Glomerular visceral epithelial cell (primary cell): ENCODE data around the gene SRSF11.
"Not testable (repeated sequence)": the region's sequence is repeated elsewhere in the genome, so short reads cannot be mapped to it uniquely, and the experiment has no call there.

Experiments used
- DNase-seq: peaks from one replicate; pipeline ENCODE4 v3.0.0-alpha.2; 2016; ENCODE audit errors: extremely low spot score

The SRSF11 gene, protein sequence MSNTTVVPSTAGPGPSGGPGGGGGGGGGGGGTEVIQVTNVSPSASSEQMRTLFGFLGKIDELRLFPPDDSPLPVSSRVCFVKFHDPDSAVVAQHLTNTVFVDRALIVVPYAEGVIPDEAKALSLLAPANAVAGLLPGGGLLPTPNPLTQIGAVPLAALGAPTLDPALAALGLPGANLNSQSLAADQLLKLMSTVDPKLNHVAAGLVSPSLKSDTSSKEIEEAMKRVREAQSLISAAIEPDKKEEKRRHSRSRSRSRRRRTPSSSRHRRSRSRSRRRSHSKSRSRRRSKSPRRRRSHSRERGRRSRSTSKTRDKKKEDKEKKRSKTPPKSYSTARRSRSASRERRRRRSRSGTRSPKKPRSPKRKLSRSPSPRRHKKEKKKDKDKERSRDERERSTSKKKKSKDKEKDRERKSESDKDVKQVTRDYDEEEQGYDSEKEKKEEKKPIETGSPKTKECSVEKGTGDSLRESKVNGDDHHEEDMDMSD

GRCh38 chr1:70221238-70222121 lies at the start of gene SRSF11:
SRSF11 (plus strand) TSS chr1:70221380; CDS start chr1:70221637, 257 bp downstream.
- peak; percentile 96 for DNase-seq

GRCh38 chr1:70171512-70171911 lies 49.7 kb upstream of the SRSF11 start:
- DNase-seq, result no peak

DNA sequence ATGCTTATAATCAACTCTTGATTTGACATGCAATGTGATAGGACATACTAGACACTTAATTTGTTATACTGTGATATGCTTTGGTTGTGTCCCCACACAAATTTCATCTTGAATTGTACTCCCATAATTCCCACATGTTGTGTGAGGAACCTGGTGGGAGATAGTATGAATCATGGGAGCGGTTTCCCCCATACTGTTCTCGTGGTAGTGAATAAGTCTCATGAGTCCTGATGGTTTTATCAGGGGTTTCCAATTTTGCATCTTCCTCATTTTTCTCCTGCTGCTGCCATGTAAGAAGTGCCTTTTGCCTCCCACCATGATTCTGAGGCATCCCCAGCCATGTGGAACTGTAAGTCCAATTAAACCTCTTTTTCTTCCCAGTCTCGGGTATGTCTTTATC lies 36.0 kb upstream of the SRSF11 start:
- not testable (repeated sequence) for DNase-seq

GRCh38 chr1:70188522-70188921 lies 32.7 kb upstream of the SRSF11 start:
- DNase-seq, result no peak

GRCh38 chr1:70190180-70190579 lies 31.0 kb upstream of the SRSF11 start:
- DNase-seq, result no peak

GRCh38 chr1:70192446-70192845 lies 28.7 kb upstream of the SRSF11 start:
- not testable (repeated sequence) for DNase-seq

GRCh38 chr1:70194601-70195000 lies 26.6 kb upstream of the SRSF11 start:
- DNase-seq, result no peak

GRCh38 chr1:70195342-70195741 lies 25.8 kb upstream of the SRSF11 start:
- no peak for DNase-seq

DNA sequence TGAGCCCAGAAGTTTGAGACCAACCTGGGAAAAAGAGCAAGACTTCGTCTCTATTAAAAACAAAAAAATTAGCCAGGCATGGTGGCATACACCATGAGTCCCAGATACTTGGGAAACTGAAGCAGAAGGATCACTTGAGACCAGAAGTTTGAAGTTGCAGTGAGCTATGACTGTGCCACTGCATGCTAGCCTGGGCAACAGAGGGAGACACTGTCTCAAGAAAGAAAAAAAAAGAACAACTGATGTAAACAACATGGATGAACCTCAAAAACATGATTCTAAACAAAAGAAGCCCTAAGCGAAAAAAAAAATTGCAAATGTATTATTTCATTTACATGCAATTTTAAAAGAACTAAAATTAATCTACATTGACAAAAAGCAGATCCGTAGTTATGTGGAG lies 24.8 kb upstream of the SRSF11 start:
- DNase-seq, result no peak

DNA sequence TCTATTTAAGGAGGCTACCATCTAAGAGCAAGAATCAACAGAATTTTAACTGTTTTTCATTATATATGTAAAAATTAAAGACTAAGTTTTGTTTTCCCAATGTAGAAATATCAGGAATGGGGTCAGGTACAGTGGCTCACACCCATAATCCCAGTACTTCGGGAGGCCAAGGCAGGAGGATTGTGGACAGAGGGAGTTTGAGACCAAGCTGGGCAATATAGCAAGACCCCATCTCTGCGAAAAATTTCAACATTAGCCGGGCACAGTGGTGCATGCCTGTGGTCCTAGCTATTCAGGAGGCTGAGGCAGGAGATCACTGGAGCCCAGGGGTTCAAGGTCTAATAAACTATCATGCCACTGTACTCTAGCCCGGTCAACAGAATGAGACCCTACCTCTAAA lies 21.1 kb upstream of the SRSF11 start:
- no peak for DNase-seq

- no peak for DNase-seq
These were observed 18.9 kb upstream of the SRSF11 start for GRCh38 chr1:70202173-70202758.

DNA sequence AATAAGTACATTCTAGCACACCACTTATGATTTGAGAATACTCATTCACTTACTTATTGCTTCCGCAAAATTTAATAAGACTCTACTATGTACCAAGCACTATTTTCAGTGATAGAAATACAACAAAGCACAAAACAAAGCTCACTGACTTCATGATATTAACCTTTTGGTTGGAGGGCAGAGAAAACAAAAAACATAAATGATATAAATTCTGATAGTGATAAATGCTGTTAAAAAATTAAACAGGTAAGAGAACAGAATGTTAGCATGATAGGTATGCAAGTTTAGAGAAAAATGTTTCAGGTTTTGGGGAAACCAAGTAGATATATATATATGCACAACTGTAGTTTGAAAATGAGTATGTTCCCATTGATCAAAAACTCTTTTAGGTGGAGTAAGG lies 17.0 kb upstream of the SRSF11 start:
- no peak for DNase-seq

DNA sequence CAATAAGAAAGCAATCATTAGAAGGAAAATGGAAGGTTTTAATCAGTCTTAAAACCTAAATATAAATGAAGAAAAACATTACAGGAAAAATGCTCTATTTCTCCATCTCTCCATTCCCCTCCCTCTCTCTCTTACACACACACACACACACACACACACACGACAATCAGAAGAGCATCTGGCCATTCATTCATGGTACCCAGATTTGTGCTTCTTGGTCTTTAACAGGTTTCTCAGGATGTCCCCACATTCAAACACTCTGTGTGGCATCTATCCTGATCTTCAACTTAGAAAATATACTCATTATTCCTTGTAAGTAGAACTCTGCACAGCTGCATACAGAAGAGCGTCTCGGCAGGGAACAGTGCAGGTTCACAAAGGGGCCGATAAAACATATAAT lies 16.6 kb upstream of the SRSF11 start:
- no peak for DNase-seq

DNA sequence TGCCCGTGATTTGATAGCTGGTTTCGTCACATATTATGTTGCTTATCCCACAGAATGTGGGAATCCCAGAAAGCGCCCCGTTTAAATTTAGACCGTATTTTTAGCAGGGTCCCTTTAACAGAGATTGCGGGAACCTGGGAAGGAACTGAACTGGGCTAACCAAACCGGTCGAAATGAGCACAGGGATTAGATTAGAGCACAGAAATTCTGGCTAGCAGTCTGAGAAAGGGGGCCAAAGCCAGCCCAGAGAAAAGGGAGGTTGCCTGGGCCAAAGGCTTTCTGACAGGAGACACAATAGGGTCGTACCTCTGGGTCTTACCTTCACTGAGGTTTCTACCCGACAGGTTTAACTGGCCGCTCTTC lies 16.1 kb upstream of the SRSF11 start:
- no peak for DNase-seq

- DNase-seq, result peak; percentile 93
These were observed 15.6 kb upstream of the SRSF11 start, which contains the start of gene LRRC40 for GRCh38 chr1:70205434-70206118. LRRC40 (minus strand) TSS chr1:70205579; CDS start chr1:70205540, 39 bp downstream.

- DNase-seq, result not testable (repeated sequence)
These were observed 14.3 kb upstream of the SRSF11 start for GRCh38 chr1:70206833-70207232.

GRCh38 chr1:70207492-70207891 lies 13.7 kb upstream of the SRSF11 start:
- no peak for DNase-seq

DNA sequence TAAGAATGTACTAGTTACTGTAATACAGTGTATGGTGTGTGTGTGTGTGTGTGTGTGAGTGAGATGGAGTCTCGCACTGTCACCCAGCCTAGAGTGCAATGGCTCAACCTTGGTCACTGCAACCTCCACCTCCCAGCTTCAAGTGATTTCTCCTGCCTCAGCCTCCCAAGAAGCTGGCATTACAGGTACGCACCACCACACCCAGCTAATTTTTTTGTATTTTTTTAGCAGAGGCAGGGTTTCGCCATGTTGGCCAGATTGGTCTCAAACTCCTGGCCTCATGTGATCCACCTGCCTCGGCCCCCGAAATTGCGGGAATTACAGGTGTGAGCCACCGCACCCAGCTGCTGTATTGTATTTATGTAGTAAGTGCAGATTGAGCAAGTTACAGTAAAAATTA lies 12.9 kb upstream of the SRSF11 start:
- no peak for DNase-seq

- DNase-seq, result no peak
These were observed 10.4 kb upstream of the SRSF11 start for GRCh38 chr1:70210820-70211219.

- DNase-seq, result no peak
These were observed 9.6 kb upstream of the SRSF11 start for GRCh38 chr1:70211541-70211940.

GRCh38 chr1:70220015-70220414 lies 1.2 kb upstream of the SRSF11 start:
- no peak for DNase-seq
